GM18907 (cell line): ENCODE measurements around the gene PNPLA6.
"Not testable (repeated sequence)": the region's sequence is repeated elsewhere in the genome, so short reads cannot be mapped to it uniquely, and the experiment has no call there.

Source experiments
- ATAC-seq: cut with Tn5 transposase; IDR thresholded peaks from one replicate; pipeline ENCODE4 v1.9.1; 2021; ENCODE audit warnings: mild to moderate bottlenecking, moderate library complexity; ENCODE audit not compliant: unreplicated experiment

The PNPLA6 gene

DNA sequence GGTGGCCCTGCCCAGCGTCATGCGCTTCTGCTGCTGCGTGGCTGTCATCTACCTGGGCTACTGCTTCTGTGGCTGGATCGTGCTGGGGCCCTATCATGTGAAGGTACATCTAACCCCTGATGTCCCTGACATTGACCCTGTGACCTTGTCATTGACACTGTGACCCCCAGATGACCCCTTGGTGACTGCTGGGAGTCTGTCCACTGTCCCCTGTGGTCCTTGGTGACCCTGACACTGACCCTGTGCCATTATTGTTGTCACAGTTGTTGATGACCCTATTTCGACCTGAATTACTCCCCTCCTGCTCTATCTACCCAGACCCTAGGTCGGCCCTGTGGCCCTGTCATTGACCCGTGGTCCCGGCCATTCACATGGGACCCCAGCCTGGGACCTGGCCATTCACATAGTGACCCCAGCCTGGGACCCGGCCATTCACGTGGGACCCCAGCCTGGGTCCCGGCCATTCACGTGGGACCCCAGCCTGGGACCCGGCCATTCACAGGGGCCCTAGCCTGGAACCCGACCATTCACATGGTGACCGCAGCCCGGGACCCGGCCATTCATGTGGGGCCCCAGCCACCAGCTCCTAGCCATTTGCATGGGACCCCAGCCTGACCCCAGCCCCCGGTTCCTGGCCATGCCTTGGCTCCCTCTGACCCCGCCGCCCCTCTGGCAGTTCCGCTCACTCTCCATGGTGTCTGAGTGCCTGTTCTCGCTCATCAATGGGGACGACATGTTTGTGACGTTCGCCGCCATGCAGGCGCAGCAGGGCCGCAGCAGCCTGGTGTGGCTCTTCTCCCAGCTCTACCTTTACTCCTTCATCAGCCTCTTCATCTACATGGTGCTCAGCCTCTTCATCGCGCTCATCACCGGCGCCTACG lies 5.7 kb upstream of the PNPLA6 start:
- no peak for ATAC-seq

DNA sequence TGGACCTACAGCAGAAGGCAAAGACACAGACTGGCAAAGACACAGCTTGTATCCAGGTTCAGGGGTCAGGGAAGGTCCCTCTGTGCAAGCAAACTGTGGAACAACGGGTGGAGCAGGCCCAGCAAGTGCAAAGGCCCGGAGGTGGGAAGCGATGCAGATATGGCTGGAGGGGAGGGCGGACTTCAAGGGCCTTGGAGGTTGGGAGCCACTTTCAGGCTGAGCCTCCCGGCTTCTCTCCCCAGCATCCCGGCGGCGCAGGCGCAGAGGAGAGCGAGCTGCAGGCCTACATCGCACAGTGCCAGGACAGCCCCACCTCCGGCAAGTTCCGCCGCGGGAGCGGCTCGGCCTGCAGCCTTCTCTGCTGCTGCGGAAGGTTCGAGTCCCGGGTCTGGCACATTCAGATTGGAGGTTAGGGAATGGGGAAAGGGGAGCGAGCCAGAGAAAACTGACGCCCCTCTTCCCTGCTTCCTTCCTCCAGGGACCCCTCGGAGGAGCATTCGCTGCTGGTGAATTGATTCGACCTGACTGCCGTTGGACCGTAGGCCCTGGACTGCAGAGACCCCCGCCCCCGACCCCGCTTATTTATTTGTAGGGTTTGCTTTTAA lies 2.1 kb upstream of the PNPLA6 start:
- no peak for ATAC-seq

DNA sequence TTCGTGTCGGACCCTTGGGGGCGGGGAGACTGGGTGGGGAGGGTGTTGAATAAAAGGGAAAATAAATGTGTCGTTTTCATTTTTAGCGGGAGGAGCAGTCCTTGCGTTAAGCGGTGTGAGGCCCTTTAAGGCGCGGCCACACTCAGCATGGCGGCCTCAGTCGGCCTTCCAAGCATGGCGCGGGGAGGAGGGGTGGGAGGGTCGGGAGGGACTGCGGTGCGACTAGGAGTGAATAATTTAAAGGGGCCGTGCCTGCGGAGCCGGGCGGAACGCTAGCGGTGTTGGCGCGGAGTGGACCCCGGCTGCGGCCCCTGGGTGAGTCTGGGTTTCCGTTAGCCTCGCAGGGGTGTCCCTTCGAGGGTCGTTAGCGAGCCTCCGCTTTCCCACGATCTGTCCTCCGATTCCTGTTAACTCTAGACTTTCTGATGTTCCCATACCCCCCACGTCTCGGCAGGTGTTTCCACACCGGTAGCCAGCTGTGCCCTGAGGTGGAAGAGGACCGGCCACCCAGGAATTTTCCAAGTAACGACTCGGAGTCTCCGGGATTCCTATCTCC lies 1.5 kb upstream of the PNPLA6 start:
- peak; percentile 33 for ATAC-seq

DNA sequence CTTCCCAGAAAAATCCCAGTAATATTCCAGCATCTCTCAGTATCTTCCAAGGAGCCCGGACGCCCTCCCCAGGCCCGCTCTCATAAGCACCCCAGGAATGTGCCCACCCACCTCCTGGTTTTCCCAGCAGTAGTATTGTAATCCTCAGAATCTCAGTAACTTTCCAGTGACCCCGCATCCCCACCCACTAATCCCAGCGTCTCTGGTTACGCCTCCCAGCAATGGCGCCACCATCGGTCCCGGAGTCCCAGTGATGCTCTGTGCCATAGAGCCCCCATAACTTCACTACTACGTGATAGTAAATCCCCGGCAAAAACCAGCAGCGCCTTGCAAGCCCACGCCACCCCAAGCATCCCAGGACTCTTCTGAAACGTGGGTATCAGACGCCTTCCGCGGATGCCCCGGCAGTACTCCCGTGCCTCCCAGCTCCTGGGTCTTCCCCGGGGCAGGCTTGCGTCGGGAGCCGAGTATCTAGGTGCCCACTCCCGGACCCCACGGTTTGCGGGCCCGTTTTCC lies 928 bp upstream of the PNPLA6 start:
- ATAC-seq = peak; percentile 6

DNA sequence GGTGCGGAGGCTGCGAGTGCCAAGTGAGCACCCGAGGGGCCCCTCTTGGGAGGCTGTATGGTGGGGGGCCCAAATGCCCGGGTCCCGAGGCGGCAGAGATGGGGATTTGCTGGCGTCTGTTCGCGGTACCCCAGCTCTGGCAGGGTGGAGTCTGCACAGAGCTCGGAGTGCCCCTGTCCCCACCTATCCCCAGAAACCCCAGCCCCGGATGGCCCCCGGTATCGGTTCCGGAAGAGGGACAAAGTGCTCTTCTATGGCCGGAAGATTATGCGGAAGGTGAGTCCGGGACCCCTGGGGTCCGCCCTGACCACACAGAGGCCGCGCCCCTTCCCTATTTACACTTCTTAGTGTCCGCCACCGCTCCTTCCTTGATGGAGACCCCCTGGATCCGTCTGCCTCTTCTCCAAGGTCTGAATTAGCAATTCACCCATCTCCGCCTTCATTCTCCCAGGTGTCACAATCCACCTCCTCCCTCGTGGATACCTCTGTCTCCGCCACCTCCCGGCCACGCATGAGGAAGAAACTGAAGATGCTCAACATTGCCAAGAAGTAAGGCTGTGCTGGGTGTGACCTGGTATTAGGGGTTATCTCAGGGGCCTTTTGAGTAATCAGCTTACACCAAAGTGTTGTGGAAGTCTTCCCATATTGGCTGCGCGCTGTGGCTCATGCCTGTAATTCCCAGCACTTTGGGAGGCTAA lies 630 bp downstream of the PNPLA6 start:
- no peak for ATAC-seq

DNA sequence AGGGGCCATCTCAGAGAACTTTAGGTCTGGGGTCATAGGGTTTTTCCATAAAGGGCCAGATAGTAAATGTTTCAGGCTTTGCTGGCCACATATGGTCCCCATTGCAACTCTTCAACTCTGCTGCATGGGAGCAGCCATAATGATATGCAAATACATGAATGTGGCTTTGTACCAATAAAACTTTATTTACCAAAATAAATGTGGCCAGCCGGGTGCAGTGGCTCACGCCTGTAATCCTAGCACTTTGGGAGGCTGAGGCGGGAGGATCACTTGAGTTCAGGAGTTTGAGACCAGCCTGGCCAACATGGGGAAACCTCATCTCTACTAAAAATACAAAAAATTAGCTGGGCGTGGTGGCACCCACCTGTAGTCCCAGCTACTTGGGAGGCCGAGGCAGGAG lies 3.5 kb downstream of the PNPLA6 start:
- not testable (repeated sequence) for ATAC-seq

DNA sequence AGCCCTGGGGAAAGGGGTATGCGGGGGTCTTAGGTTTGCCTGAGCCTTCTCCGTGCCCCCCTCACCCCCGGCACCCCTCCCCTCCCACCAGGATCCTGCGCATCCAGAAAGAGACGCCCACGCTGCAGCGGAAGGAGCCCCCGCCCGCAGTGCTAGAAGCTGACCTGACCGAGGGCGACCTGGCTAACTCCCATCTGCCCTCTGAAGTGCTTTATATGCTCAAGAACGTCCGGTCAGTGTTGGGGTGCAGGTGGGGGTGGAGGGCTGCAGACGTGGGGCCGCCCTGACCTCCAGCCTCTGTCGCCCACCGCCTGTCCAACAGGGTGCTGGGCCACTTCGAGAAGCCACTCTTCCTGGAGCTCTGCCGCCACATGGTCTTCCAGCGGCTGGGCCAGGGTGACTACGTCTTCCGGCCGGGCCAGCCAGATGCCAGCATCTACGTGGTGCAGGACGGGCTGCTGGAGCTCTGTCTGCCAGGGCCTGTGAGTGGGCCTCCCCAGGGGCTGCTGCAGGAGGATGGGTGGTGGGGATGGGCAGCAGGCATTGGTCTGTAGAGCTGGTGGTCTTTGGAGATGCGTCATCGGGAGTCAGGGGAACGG lies 4.4 kb downstream of the PNPLA6 start:
- no peak for ATAC-seq

DNA sequence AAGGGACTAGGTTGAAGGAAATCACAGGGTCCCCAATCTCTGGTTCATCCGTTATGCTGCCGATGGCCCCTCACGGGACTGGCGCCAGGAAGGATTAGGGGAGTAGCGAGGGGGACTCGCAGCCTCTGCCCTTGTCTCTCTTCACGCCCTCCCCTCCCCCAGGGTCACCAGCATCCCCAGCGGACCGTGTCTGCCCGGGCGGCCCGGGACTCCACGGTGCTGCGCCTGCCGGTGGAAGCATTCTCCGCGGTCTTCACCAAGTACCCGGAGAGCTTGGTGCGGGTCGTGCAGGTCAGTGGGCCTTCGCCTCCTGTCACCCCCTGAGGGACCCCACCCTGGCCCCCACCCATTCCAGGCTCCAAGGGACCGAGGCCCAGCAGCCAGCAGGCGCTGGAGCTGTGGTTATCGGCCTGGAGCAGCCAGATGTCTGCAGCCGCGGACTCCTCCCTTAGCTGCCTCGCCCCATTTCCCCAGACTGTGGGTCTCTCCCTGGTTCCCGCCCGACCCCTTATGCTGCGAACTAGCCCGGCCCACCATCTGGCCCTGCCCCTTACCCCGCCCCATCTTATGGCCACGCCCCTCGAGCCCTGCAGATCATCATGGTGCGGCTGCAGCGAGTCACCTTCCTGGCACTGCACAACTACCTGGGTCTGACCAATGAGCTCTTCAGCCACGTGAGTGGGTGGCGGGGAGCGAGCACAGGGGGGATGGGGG lies 5.4 kb downstream of the PNPLA6 start:
- no peak for ATAC-seq

DNA sequence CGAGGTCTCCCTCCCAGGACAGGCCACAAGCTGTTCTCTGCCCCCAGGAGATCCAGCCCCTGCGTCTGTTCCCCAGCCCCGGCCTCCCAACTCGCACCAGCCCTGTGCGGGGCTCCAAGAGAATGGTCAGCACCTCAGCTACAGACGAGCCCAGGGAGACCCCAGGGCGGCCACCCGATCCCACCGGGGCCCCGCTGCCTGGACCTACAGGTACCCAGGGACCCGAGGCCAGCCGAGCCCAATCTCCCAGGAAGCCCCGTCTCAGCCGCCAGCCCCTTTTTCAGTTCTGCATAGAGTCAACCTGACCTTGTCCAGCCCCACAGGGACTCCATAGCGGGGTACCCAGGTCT lies 5.9 kb downstream of the PNPLA6 start:
- ATAC-seq = no peak

DNA sequence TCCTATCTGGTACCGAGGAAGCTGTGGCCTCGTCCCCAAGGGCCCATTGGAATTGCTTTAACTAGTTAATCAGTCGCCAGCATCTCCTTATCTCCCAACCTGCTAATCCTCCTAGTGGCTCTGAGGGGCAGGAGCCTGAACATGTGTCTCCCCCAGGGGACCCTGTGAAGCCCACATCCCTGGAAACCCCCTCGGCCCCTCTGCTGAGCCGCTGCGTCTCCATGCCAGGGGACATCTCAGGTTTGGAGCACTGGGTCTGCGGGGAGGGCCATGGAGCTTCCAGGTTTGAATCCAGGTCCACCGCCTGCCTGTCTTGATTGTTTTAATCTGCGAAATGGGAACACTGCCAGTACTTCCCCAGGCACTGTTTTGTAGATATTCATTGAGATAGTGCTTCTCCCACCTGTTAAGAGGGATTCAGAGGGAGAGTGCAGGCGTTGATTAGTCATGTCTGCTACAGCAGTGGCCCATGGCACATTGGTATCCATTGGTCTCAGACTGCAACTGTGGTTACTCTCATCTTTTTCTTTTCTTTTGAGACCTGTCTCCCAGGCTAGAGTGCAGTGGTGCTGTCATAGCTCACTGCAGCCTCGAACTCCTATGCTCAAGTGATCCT lies 6.4 kb downstream of the PNPLA6 start:
- ATAC-seq = no peak

DNA sequence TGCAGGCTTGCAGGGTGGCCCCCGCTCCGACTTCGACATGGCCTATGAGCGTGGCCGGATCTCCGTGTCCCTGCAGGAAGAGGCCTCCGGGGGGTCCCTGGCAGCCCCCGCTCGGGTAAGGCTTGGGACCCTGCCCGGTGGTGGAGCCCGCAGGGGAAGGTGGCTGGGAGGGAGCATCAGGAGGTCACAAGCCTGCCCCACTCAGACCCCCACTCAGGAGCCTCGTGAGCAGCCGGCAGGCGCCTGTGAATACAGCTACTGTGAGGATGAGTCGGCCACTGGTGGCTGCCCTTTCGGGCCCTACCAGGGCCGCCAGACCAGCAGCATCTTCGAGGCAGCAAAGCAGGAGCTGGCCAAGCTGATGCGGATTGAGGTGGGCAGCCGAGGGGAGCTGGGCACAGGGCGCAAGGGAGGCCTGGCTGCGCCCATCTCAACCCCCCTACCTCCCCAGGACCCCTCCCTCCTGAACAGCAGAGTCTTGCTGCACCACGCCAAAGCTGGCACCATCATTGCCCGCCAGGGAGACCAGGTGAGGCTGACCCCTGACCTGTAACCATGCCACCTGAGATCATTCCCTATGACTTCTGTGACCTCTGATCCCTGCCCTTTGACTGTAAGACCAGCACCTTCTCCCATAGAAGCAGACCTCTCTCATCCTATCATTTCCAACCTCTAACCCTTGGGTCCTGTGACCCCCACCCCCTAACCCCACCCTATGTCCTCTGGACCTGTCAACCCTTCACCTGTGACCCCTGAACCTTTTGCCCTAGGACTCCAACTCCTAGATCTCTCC lies 7.2 kb downstream of the PNPLA6 start:
- no peak for ATAC-seq

DNA sequence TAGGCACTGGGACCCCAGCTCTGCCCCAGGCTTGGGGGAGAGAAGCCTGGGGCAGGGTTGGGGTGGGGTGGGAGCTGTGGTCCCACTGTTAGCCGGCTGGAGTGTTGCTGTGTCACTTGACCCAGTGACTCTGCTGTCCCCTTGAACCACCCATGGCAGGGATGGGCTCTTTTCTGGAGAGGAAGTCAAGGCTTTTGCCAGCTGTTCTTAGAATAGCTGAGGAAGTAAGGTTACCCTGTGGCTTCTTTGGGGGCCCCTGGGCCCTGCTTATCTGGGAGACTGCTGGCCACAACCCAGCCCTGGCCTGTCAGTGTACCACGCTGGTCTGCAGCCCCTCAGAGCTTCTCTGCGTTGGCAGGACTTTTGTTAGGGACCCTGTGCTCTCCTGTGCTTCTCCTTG lies 9.1 kb downstream of the PNPLA6 start:
- no peak for ATAC-seq

DNA sequence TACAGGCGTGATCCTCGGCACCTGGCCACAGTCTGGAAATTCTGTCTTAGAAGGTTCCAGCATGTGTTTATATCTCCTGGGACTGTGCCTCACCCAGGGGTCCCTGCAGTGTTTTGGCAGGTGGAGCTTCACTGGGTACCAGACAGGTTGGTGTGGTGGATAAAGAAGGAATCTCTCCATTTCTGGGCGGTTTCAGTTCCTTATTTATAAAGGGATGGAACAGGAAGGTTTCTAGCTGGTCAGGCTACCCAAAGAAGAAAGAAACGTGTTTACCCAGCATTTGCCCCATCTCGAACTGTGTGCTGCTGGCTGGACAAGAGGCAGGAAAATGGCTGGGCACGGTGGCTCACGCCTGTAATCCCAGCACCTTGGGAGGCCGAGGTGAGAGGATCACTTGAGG lies 9.8 kb downstream of the PNPLA6 start:
- ATAC-seq = no peak

DNA sequence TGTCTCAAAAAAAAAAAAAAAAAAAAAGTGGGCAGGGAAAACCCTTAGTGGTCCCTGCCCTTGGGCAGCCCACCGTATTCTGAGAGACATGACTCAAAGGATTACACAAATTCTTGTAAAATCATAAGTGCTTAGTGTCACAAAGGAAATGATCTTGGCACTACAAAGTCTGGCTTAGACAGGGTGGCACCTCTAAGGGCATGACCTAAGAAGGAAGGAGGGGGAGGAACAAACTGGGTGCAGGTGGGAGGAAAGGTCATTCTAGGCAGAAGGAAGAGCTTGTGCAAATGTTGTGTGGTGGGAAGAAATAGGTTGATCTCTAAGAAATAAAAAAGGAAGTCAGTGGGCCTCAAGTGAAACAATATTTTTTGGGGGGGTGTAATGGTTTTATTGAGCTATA lies 10.4 kb downstream of the PNPLA6 start:
- no peak for ATAC-seq

DNA sequence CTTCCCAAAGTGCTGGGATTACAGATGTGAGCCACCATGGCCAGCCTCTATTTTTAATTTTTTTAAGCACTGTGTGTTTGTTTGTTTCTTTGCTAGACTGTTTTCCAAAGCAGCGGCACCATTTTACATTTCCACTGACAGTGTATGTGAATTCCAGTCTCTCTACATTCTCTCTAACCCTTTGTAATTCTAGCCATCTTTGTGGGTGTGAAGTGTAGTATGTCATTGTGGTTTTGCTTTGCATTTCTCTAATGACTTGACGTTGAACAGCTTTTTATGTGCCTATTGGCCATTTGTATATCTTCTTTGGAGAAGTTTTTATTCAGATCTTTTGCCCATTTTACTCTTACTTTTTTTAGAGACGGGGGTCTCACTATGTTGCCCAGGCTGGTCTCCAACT lies 11.6 kb downstream of the PNPLA6 start:
- ATAC-seq = no peak

DNA sequence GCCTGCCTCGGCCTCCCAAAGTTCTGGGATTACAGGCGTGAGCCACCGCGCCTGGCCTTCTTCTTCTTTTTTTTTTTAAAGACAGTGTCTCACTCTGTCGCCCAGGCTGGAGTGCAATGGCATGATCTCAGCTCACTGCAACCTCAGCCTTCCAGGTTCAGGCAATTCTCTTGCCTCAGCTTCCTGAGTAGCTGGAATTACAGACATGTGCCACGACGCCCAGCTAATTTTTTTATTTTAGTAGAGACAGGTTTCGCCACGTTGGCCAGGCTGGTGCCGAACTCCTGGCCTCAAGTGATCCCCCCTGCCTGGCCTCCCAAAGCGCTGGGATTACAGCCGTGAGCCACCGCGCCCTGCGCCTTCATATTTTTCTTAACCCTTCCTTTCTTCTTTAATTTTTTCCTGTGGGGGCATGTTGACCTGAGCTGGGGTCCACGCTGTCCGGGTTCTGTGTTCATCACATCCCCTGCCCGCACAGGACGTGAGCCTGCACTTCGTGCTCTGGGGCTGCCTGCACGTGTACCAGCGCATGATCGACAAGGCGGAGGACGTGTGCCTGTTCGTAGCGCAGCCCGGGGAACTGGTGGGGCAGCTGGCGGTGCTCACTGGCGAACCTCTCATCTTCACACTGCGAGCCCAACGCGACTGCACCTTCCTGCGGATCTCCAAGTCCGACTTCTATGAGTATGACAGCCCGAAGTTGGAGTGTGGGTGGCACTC lies 14.1 kb downstream of the PNPLA6 start:
- no peak for ATAC-seq

DNA sequence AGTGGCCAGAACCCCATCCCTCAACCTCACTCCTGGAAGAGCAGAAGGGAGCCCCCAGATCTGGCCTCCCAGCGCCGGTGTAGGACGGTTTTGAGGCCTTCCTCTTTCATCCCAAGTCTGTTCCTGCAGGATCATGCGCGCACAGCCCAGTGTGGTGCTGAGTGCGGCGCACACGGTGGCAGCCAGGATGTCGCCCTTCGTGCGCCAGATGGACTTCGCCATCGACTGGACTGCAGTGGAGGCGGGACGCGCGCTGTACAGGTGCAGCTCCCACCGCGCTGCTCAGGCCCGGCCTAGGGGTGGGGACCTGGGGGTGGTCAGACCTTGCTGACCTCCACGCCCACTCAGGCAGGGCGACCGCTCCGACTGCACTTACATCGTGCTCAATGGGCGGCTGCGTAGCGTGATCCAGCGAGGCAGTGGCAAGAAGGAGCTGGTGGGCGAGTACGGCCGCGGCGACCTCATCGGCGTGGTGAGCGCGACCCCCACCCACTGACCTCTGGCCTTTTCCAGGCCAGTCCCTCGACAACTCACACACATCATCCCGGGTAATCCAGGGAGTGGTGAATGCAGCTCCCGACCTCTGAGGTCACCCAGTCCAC lies 14.8 kb downstream of the PNPLA6 start:
- no peak for ATAC-seq
